ENCODE data around the gene PRRC2C. TPM values are rescaled to one million over a fixed set of nuclear protein-coding genes. Genes with fewer than 3 reads are reported as not detected.

PRRC2C gene
- polyA plus RNA-seq, 1 of the 3 experiments (the other 2 are of a cell fraction), result 39.9 TPM

DNA sequence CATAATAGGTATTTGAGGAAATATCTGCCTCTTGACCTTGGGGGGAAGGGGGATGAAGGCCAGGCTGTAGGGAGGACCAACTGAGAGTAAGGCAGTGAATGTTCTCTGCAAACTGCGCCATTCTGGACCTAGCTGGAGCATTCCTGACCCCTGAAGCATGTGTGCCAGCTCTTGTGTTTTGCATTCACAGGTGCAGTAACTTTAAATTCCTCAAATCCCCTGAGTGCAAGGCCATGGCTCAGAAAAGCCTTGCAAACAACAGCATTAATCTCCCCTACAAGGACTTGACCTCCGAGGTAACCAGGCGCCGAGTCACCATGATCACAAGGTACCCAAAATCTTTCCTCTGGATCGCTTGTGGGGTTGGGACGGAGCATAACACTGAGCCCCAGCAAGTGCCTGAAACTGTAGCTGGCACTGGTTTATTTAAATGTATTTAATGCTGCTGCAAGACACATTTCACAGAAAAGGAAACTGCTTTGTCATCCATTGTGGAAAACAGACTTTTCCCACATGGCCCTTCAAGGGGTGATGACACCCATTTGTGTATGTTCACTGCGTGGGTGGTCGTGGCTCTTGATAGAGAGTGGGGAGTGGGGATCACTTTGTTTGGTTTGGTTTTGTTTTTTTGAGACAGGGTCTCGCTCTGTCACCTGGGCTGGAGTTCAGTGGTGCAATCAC, 138.5 kb downstream of the PRRC2C start:
- Histone ChIP-seq H3K27me3 (ENCODE audit: insufficient read depth) (no peaks in the 10 kb centered on the region; the same call in 1 of the 2 replicates), H3K36me3 (replicated peaks in 1 of 2; ENCODE audit: control insufficient read depth in 1 of 2, insufficient read depth in 2 of 2, low read length in 1 of 2) (no peaks in the 10 kb centered on the region), H3K4me3 (ENCODE audit: low read depth in 2 of 2, low read length in 1 of 2) (no peak overlapping the region), H3K9ac (no peak overlapping the region), H3K9me3 (no peaks in the 10 kb centered on the region), H3F3A (replicated peaks; ENCODE audit: insufficient read depth) (peaks cover 3% of the 10 kb centered on the region), H3K79me2 (ENCODE audit: insufficient read depth) (no peaks in the 10 kb centered on the region), H3K27ac (ENCODE audit: low read depth in 2 of 2, low read length in 1 of 2) (no peak overlapping the region), H3K9me2 (no peaks in the 10 kb centered on the region), H3K4me1 (ENCODE audit: control insufficient read depth in 1 of 2, insufficient read depth in 2 of 2, low read depth in 1 of 2, low read length in 1 of 2) (no peaks in the 10 kb centered on the region), H2AFZ (ENCODE audit: low read depth) (no peak overlapping the region), H3K4me2 (no peak overlapping the region), H4K20me1 (ENCODE audit: insufficient read depth) (no peaks in the 10 kb centered on the region)
- CTCF ChIA-PET, result interaction anchor here (0.8 to 2.5 kb wide), 3 partner anchors 13 to 92 kb away, joined by 3 to 16 read pairs (median 4); no protein-coding TSS in a partner anchor
- TF ChIP-seq, protein P1, sequence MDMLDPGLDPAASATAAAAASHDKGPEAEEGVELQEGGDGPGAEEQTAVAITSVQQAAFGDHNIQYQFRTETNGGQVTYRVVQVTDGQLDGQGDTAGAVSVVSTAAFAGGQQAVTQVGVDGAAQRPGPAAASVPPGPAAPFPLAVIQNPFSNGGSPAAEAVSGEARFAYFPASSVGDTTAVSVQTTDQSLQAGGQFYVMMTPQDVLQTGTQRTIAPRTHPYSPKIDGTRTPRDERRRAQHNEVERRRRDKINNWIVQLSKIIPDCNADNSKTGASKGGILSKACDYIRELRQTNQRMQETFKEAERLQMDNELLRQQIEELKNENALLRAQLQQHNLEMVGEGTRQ (IDR thresholded peaks at IDR 0.05; ENCODE audit: borderline replicate concordance, low read depth, low read length), result no peak
- TF ChIP-seq, protein P2, sequence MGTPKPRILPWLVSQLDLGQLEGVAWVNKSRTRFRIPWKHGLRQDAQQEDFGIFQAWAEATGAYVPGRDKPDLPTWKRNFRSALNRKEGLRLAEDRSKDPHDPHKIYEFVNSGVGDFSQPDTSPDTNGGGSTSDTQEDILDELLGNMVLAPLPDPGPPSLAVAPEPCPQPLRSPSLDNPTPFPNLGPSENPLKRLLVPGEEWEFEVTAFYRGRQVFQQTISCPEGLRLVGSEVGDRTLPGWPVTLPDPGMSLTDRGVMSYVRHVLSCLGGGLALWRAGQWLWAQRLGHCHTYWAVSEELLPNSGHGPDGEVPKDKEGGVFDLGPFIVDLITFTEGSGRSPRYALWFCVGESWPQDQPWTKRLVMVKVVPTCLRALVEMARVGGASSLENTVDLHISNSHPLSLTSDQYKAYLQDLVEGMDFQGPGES (IDR thresholded peaks at IDR 0.05; ENCODE audit: low read depth, low read length), result no peak
- TF ChIP-seq EZH2phosphoT487 (IDR thresholded peaks at IDR 0.05; ENCODE audit: borderline replicate concordance, low read depth) (no peak), TCF12 (IDR thresholded peaks at IDR 0.05) (no peak), TAF1 (IDR thresholded peaks at IDR 0.05; ENCODE audit: borderline replicate concordance, low read depth, low read length) (no peak), MEF2A (IDR thresholded peaks at IDR 0.05; ENCODE audit: borderline replicate concordance, low read depth) (no peak), NRF1 (IDR thresholded peaks at IDR 0.05; ENCODE audit: low read depth, low read length) (no peak), ELF1 (IDR thresholded peaks at IDR 0.05) (no peak), TEAD4 (IDR thresholded peaks at IDR 0.05; ENCODE audit: borderline replicate concordance, insufficient read depth) (no peak)
- TF ChIP-seq, protein P3, sequence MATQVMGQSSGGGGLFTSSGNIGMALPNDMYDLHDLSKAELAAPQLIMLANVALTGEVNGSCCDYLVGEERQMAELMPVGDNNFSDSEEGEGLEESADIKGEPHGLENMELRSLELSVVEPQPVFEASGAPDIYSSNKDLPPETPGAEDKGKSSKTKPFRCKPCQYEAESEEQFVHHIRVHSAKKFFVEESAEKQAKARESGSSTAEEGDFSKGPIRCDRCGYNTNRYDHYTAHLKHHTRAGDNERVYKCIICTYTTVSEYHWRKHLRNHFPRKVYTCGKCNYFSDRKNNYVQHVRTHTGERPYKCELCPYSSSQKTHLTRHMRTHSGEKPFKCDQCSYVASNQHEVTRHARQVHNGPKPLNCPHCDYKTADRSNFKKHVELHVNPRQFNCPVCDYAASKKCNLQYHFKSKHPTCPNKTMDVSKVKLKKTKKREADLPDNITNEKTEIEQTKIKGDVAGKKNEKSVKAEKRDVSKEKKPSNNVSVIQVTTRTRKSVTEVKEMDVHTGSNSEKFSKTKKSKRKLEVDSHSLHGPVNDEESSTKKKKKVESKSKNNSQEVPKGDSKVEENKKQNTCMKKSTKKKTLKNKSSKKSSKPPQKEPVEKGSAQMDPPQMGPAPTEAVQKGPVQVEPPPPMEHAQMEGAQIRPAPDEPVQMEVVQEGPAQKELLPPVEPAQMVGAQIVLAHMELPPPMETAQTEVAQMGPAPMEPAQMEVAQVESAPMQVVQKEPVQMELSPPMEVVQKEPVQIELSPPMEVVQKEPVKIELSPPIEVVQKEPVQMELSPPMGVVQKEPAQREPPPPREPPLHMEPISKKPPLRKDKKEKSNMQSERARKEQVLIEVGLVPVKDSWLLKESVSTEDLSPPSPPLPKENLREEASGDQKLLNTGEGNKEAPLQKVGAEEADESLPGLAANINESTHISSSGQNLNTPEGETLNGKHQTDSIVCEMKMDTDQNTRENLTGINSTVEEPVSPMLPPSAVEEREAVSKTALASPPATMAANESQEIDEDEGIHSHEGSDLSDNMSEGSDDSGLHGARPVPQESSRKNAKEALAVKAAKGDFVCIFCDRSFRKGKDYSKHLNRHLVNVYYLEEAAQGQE (IDR thresholded peaks at IDR 0.05; ENCODE audit: low read depth, low read length), result no peak
- TF ChIP-seq, protein P4, sequence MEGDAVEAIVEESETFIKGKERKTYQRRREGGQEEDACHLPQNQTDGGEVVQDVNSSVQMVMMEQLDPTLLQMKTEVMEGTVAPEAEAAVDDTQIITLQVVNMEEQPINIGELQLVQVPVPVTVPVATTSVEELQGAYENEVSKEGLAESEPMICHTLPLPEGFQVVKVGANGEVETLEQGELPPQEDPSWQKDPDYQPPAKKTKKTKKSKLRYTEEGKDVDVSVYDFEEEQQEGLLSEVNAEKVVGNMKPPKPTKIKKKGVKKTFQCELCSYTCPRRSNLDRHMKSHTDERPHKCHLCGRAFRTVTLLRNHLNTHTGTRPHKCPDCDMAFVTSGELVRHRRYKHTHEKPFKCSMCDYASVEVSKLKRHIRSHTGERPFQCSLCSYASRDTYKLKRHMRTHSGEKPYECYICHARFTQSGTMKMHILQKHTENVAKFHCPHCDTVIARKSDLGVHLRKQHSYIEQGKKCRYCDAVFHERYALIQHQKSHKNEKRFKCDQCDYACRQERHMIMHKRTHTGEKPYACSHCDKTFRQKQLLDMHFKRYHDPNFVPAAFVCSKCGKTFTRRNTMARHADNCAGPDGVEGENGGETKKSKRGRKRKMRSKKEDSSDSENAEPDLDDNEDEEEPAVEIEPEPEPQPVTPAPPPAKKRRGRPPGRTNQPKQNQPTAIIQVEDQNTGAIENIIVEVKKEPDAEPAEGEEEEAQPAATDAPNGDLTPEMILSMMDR (IDR thresholded peaks at IDR 0.05), result no peak
- 63% methylated on average over 9 of the region's 9 CpGs for WGBS (ENCODE audit: low lambda C conversion rate)
- no peak for DNase-seq
- POLR2A ChIA-PET, result no interaction called here

Data from SK-N-SH (cell line).